ENCODE data around the gene ACSM5. TPM values are rescaled to one million over a fixed set of nuclear protein-coding genes. Genes with fewer than 3 reads are reported as not detected.
"Not testable (repeated sequence)": the region's sequence is repeated elsewhere in the genome, so short reads cannot be mapped to it uniquely, and the experiment has no call there.

Gene ACSM5
- total RNA-seq, 1 donor from 2014 or later, result 4.5 TPM

GRCh38 chr16:20470732-20471131 lies 61.4 kb downstream of the ACSM5 start:
- H3K9me3 ChIP-seq; H3K27ac ChIP-seq; H3K27me3 ChIP-seq; ATAC-seq; H3K4me3 ChIP-seq; DNase-seq; H3K4me1 ChIP-seq; intact Hi-C loops (cut with DNase I); H3K36me3 ChIP-seq: not testable (repeated sequence)

- intact Hi-C loops (cut with DNase I); DNase-seq; H3K4me1 ChIP-seq; H3K4me3 ChIP-seq; ATAC-seq; H3K9me3 ChIP-seq; H3K27ac ChIP-seq; H3K27me3 ChIP-seq; H3K36me3 ChIP-seq: not testable (repeated sequence)
Measured at GRCh38 chr16:20477188-20477744, 67.9 kb downstream of the ACSM5 start.

GRCh38 chr16:20483989-20484388 lies 74.7 kb downstream of the ACSM5 start:
- intact Hi-C loops (cut with DNase I); H3K9me3 ChIP-seq; H3K4me3 ChIP-seq; DNase-seq; H3K4me1 ChIP-seq; H3K36me3 ChIP-seq; H3K27me3 ChIP-seq; H3K27ac ChIP-seq: not testable (repeated sequence)
- ATAC-seq, result peak; percentile 50

GRCh38 chr16:20484726-20485125 lies 75.4 kb downstream of the ACSM5 start:
- Histone ChIP-seq H3K9me3 (no peaks in the 10 kb centered on the region), H3K4me1 (no peaks in the 10 kb centered on the region), H3K4me3 (no peak overlapping the region), H3K27me3 (no peaks in the 10 kb centered on the region), H3K36me3 (no peaks in the 10 kb centered on the region), H3K27ac (no peak overlapping the region)
- intact Hi-C loops (cut with DNase I), result no loop called here
- ATAC-seq, result no peak
- TF ChIP-seq CTCF (IDR thresholded peaks at IDR 0.05), result no peak
- no peak for DNase-seq

- Histone ChIP-seq H3K4me3 (no peak overlapping the region), H3K27me3 (no peaks in the 10 kb centered on the region), H3K4me1 (no peaks in the 10 kb centered on the region), H3K9me3 (no peaks in the 10 kb centered on the region), H3K36me3 (no peaks in the 10 kb centered on the region), H3K27ac (no peak overlapping the region)
- DNase-seq (no peak), ATAC-seq (no peak)
- intact Hi-C loops (cut with DNase I), result no loop called here
- no peak for TF ChIP-seq CTCF (IDR thresholded peaks at IDR 0.05)
Measured at GRCh38 chr16:20485408-20485807, 76.1 kb downstream of the ACSM5 start.

Other genes with a start within 250 kb of the ACSM5 start
- gene GP2, start 82.0 kb upstream of the ACSM5 start, total RNA-seq, result not detected
- not detected for gene UMOD, start 56.8 kb upstream of the ACSM5 start, total RNA-seq
- gene PDILT, start 4.8 kb upstream of the ACSM5 start, total RNA-seq, result not detected
- not detected for gene ACSM2A, start 42.0 kb downstream of the ACSM5 start, total RNA-seq
- not detected for gene ACSM2B, start 166.8 kb downstream of the ACSM5 start, total RNA-seq